Mesodermal cell (in vitro differentiated cells): ENCODE results near the gene MACROH2A2. TPM values are rescaled to one million over a fixed set of nuclear protein-coding genes. Genes with fewer than 3 reads are reported as not detected.
"Not testable (repeated sequence)": the region's sequence is repeated elsewhere in the genome, so short reads cannot be mapped to it uniquely, and the experiment has no call there.

Experiments
- H3K27ac ChIP-seq: 2 replicates; pipeline ENCODE4 v1.7.0; 2013; ENCODE audit warnings: mild to moderate bottlenecking, low read depth, low read length, moderate library complexity; ENCODE audit not compliant: severe bottlenecking
- H3K36me3 ChIP-seq: 2 replicates; pipeline ENCODE4 v1.7.1; 2013; ENCODE audit warnings: mild to moderate bottlenecking, low read length, moderate library complexity; ENCODE audit not compliant: control insufficient read depth, insufficient read depth
- H3K4me1 ChIP-seq: one replicate; pipeline ENCODE4 v1.7.1; 2013; ENCODE audit warnings: mild to moderate bottlenecking, low read length; ENCODE audit not compliant: insufficient read depth, control insufficient read depth, poor library complexity, severe bottlenecking
- H3K4me3 ChIP-seq: 2 replicates; pipeline ENCODE4 v1.7.0; 2013; ENCODE audit warnings: low read length, control low read depth, mild to moderate bottlenecking; ENCODE audit not compliant: insufficient read depth, poor library complexity, severe bottlenecking; ENCODE audit errors: extremely low read depth
- H3K9me3 ChIP-seq: 2 replicates; pipeline ENCODE4 v1.7.1; 2013; ENCODE audit warnings: mild to moderate bottlenecking, low read length, moderate library complexity; ENCODE audit not compliant: control insufficient read depth
- WGBS, 2 experiments: methylation state at CpG; one replicate each; pipeline ENCODE4 v1.1.5; 2013; ENCODE audit warnings: missing lambda C conversion rate in 2 of 2; ENCODE audit not compliant: insufficient coverage in 2 of 2; 5-methylcytosine and 5-hydroxymethylcytosine counted together
- polyA plus RNA-seq, 2 experiments: library from polyadenylated mRNA; stranded (reverse); fragments of 50-300 nt; gene quantifications; one replicate each; pipeline ENCODE4 v1.2.3, GENCODE V29; 2013

Gene MACROH2A2
- polyA plus RNA-seq (2013, experiment 1 of 2): 110 TPM
- polyA plus RNA-seq (2013, experiment 2 of 2): 102 TPM

DNA sequence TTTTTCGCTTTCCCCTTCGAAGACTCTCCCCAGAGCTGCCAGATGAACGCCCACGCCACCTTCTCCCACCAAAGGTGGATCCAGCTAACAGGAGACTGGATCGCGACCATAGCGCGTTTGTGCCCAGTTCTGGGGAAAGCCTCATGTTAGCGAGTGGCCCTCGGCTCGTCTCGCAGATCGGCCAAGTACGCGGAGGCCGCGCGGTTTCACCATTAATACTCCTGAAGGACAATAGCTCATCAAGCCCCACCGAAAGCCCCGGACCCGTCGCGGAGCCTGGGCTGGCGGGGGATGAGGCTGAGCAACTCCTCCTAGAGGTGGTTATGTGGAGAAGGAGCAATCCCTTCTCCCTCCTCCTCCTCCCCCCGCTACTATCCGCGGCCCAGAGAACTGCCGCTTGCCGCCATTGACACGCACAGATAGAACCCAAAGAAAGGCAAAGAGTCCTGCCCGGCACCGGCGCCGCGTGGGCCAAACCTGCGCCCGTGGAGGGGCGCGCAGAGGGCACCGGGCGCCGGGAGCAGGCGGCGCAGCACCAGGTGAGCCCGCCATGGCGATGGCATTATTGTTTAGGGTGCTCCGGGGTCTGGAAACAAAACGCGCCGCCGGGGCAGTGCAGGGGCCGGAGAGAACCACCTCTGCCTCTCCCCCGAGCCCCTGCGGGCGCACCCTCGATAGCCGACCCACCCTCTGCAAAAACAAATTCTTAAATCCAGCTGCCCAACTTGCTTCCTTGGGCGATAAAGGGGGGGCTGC lies at the start of gene MACROH2A2:
Gene MACROH2A2, plus strand, starts transcription at position 385 of the 756 bp plus-strand sequence. CDS start 22,813 bp downstream, outside the sequence.
- H3K9me3 ChIP-seq: no peaks in the 10 kb centered on the region
- no peaks in the 10 kb centered on the region for H3K4me1 ChIP-seq
- peaks cover 3% of the 10 kb centered on the region for H3K36me3 ChIP-seq
- WGBS, 2 experiments: 3 to 4% methylated on average over 35 to 40 of the region's 58 CpGs
- H3K4me3 ChIP-seq: peak within 1 kb of the TSS; percentile 74
- peak within 1 kb of the TSS; percentile 82 for H3K27ac ChIP-seq

DNA sequence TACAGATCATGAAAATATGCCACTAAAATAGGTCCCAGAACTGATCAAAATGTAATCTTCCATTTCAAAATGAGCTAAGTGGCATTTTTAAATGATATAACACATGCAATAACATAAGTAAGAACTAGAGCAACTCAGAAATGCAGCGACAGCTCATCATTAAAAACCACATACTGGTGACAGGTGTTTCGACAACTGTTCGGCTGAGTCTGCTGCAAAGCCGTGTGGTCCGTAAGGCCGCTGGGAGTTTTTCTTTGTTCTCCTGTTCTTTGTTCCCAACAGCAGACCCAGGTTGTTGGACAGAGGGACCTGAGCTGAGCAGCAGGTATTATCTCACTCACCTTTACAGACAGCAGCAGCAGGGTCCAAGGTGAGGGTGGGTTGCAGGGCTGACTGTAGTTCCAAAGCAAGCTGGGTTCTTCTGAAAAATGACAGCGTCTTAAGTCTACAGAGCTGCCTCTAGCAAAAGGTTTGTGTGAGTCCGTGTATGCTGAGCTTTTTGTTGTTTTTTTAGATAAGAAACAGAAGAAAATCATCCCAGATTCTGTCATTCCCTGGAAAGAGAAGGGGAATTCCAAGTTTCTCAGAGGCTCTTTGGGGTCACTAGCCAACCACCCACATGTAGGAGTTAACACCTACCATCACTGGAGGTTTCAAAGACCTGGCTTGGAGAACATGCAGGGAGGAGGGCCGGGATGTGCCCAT lies 45.4 kb upstream of the MACROH2A2 start:
- 91 to 92% methylated on average over 8 of the region's 9 CpGs for WGBS, 2 experiments
- no peak overlapping the region for H3K27ac ChIP-seq
- no peaks in the 10 kb centered on the region for H3K9me3 ChIP-seq
- no peaks in the 10 kb centered on the region for H3K4me1 ChIP-seq
- H3K36me3 ChIP-seq: no peaks in the 10 kb centered on the region
- no peak overlapping the region for H3K4me3 ChIP-seq

- peaks cover 8% of the 10 kb centered on the region for H3K9me3 ChIP-seq
- H3K36me3 ChIP-seq: no peaks in the 10 kb centered on the region
- H3K27ac ChIP-seq: no peak overlapping the region
- no peak overlapping the region for H3K4me3 ChIP-seq
- no peaks in the 10 kb centered on the region for H3K4me1 ChIP-seq
These were observed 21.4 kb upstream of the MACROH2A2 start for GRCh38 chr10:70031215-70031614.

DNA sequence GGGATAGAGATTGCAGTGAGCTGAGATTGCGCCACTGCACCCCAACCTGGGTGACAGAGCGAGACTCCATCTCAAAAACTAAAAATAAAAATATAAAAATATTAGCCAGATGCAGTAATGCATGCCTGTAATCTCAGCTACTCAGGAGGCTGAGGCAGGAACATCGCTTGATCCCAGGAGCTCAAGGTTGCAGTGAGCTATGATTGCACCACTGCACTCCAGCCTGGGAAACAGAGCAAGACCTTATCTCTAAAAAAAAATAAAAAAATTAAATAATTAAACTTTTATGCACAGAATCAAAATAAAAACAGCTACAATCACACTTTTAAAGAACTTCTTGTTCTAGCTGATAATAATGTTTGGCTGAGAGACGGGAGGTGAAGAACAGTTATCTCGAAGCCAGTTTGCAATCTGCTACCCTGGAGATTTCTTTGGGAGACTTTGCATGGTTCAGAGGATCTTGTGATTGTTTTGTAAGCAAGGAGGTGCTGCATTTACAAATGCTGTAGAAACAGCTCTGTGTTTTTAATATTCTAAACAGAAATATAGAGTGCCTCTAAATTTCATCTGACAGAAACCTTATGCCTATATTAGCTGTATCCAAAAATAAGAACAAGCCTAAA lies 19.9 kb upstream of the MACROH2A2 start:
- H3K4me3 ChIP-seq: no peak overlapping the region
- H3K4me1 ChIP-seq: no peaks in the 10 kb centered on the region
- H3K27ac ChIP-seq: no peak overlapping the region
- H3K9me3 ChIP-seq: peaks cover 8% of the 10 kb centered on the region
- 100% methylated on average over 1 to 2 of the region's 5 CpGs for WGBS, 2 experiments
- H3K36me3 ChIP-seq: no peaks in the 10 kb centered on the region

DNA sequence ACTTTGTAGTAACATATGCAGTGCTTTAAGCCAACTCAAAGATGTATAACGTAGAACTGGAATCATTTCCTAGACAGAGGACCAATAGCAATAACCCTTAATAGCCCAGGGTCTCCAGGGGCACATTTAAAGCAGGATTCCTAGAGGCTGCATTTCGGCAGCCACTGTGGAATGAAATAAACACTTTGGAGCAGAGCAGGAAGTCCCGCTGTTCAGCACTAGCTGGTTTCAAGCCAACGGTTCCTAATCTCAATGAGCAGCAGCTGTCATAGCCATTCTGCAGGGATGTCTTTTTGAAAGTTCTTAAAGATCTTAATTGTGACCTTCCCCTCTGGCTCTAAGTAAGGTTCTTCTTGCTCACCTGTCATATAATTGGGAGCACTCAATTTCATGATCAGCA lies 18.4 kb upstream of the MACROH2A2 start:
- no peaks in the 10 kb centered on the region for H3K36me3 ChIP-seq
- 57 to 87% methylated on average over 3 to 4 of the region's 4 CpGs for WGBS, 2 experiments
- H3K4me1 ChIP-seq: no peaks in the 10 kb centered on the region
- no peak overlapping the region for H3K27ac ChIP-seq
- H3K4me3 ChIP-seq: no peak overlapping the region
- H3K9me3 ChIP-seq: peaks cover 8% of the 10 kb centered on the region

GRCh38 chr10:70035531-70035930 lies 17.1 kb upstream of the MACROH2A2 start:
- H3K9me3 ChIP-seq: peaks cover 3% of the 10 kb centered on the region
- H3K4me3 ChIP-seq: no peak overlapping the region
- WGBS, 2 experiments: no CpG with 5 or more reads among the region's 1 CpG
- no peaks in the 10 kb centered on the region for H3K4me1 ChIP-seq
- H3K27ac ChIP-seq: no peak overlapping the region
- no peaks in the 10 kb centered on the region for H3K36me3 ChIP-seq

DNA sequence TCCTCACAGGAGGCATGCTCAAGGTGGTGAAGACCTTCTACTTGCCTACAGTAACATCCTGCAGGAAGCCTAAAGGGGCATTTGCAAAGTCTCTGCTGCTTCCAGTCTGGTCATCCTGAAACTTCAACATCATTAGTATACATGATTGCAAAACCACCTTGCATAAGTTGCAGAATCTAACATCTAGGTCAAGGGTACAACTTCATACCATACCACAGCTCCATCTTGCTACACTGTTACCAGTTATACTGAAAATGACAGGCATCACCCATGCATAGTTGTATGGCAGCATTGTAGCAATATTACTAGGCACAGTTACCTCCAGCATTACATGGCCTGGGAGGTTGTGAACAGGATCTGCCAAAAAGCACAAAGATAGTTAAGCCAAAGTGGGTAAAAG lies 13.7 kb upstream of the MACROH2A2 start:
- no peak overlapping the region for H3K4me3 ChIP-seq
- H3K9me3 ChIP-seq: peaks cover 8% of the 10 kb centered on the region
- no peak overlapping the region for H3K27ac ChIP-seq
- H3K36me3 ChIP-seq: no peaks in the 10 kb centered on the region
- H3K4me1 ChIP-seq: no peaks in the 10 kb centered on the region

DNA sequence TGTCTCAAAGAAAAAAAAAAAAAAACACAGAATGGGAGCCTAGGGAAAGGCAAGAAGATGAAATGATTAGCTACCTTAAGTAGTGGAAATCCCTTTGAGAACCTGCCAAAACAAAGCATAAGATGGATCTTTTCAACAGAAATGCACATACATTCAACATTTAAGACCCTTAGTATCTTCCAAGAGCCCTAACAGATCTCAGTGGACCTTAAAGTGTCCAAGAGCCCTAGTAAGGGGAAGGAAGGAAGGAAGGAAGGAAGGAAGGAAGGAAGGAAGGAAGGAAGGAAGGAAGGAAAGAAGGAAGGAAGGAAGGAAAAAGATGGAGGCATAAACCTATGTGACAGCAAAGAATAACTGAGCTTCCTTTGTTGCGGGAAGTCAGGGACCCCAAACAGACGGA lies 11.6 kb upstream of the MACROH2A2 start:
- no peak overlapping the region for H3K27ac ChIP-seq
- WGBS, 2 experiments: 67 to 88% methylated on average over 1 of the region's 2 CpGs

DNA sequence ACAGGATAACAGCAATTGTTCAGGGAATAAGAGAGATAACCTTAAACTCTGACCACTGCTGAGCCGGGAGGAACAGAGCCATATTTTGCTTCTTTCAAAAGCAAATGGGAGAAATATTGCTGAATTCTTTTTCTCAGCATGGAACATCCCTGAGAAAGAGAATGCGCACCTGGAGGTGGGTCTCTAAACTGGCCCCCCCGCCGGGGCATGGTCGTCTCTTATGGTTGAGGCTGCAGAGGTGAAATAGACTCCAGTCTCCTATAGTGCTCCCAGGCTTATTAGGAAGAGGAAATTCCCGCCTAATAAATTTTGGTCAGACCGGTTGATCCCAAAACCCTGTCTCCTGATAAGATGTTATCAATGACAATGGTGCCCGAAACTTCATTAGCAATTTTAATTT lies 10.9 kb upstream of the MACROH2A2 start:
- H3K27ac ChIP-seq, H3K4me1 ChIP-seq, H3K4me3 ChIP-seq, H3K36me3 ChIP-seq, H3K9me3 ChIP-seq: not testable (repeated sequence)
- 55 to 60% methylated on average over 2 to 4 of the region's 8 CpGs for WGBS, 2 experiments

More for the DNA sequence above, 11.6 kb upstream of the MACROH2A2 start:
- Histone ChIP-seq H3K4me1 (no peaks in the 10 kb centered on the region), H3K9me3 (peaks cover 8% of the 10 kb centered on the region), H3K36me3 (no peaks in the 10 kb centered on the region), H3K4me3 (no peak overlapping the region)

DNA sequence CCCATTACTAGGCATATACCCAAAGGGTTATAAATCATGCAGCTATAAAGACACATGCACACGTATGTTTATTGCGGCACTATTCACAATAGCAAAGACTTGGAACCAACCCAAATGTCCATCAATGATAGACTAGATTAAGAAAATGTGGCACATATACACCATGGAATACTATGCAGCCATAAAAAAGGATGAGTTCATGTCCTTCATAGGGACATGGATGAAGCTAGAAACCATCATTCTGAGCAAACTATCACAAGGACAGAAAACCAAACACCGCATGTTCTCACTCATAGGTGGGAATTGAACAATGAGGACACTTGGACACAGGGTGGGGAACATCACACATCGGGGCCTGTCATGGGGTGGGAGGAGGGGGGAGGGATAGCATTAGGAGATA lies 5.6 kb upstream of the MACROH2A2 start:
- not testable (repeated sequence) for H3K4me1 ChIP-seq, H3K27ac ChIP-seq, H3K4me3 ChIP-seq, H3K36me3 ChIP-seq, H3K9me3 ChIP-seq
- no CpG with 5 or more reads among the region's 4 CpGs for WGBS, 2 experiments
